Measurements from ENCODE around the gene LGR5.

The LGR5 gene

DNA sequence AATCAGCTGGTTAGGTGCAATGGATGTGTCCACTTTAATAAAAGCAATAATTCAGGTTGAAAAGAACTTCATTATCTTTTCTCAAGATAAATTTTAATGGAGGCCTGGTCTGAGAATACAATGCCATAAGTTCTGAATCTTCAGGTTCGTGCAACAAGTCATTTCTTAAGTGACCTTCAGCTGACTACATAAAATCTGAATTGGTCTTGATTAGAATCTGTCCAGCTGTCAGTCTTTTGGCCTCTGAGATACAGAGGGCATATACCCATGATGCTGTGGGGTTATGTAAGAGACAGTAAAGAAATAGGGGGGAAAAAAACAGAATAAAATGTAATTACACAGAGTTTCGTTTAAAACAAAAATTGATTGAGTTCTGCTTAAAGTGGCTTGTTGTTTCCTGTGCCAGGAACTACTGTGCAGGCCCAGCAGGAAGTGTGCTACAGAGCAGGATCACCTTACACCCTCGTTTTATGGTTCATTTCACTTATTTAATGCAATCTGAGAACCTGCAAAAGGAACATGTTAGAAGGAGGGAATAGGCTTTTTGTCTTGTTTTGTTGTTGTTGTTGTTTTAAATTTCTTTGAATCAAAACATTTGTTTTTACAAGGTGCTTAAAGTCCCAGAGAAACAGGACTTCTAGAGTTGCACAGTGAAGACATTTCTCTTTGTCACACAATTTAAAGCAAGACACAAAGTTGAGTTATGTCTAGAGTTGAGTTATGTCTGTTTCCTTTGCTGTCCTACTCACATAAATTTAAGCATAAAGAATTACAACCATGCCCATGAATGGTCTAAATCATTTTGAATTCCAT lies 64.2 kb downstream of the LGR5 start:
- POLR2A ChIA-PET (ENCODE audit: low non-redundant PET) = no interaction called here
- no peak for DNase-seq (ENCODE audit: low spot score)
- TF ChIP-seq, protein P1, sequence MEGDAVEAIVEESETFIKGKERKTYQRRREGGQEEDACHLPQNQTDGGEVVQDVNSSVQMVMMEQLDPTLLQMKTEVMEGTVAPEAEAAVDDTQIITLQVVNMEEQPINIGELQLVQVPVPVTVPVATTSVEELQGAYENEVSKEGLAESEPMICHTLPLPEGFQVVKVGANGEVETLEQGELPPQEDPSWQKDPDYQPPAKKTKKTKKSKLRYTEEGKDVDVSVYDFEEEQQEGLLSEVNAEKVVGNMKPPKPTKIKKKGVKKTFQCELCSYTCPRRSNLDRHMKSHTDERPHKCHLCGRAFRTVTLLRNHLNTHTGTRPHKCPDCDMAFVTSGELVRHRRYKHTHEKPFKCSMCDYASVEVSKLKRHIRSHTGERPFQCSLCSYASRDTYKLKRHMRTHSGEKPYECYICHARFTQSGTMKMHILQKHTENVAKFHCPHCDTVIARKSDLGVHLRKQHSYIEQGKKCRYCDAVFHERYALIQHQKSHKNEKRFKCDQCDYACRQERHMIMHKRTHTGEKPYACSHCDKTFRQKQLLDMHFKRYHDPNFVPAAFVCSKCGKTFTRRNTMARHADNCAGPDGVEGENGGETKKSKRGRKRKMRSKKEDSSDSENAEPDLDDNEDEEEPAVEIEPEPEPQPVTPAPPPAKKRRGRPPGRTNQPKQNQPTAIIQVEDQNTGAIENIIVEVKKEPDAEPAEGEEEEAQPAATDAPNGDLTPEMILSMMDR (conservative IDR thresholded peaks at IDR 0.05; ENCODE audit: low read depth) = no peak
- no peak overlapping the region for H3K27ac ChIP-seq
- CTCF ChIA-PET = no interaction called here

DNA sequence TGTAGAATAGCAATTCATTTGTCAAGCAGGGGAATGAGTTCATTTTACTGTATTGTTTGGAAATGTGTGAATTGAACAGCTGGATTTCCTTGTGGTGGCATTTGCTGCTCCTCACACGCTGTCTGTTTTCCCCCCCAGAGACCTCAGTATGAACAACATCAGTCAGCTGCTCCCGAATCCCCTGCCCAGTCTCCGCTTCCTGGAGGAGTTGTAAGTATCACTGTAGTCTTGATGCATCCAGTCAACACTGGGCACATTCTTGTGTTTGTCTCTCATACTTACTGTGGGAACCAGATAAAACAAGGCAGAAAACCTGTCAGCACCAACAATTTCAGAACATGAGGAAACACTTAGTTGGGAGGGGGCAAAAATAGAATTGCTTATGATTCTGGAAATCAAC lies 64.9 kb downstream of the LGR5 start:
- no peak for DNase-seq (ENCODE audit: low spot score)
- CTCF ChIA-PET = no interaction called here
- TF ChIP-seq, protein P1 (conservative IDR thresholded peaks at IDR 0.05; ENCODE audit: low read depth) = no peak
- H3K27ac ChIP-seq = no peak overlapping the region
- POLR2A ChIA-PET (ENCODE audit: low non-redundant PET) = no interaction called here

- POLR2A ChIA-PET (ENCODE audit: low non-redundant PET) = no interaction called here
- TF ChIP-seq, protein P1 (conservative IDR thresholded peaks at IDR 0.05; ENCODE audit: low read depth) = no peak
- CTCF ChIA-PET = no interaction called here
- no peak overlapping the region for H3K27ac ChIP-seq
- DNase-seq (ENCODE audit: low spot score) = no peak
These were observed 70.1 kb downstream of the LGR5 start for GRCh38 chr12:71509705-71510104.

DNA sequence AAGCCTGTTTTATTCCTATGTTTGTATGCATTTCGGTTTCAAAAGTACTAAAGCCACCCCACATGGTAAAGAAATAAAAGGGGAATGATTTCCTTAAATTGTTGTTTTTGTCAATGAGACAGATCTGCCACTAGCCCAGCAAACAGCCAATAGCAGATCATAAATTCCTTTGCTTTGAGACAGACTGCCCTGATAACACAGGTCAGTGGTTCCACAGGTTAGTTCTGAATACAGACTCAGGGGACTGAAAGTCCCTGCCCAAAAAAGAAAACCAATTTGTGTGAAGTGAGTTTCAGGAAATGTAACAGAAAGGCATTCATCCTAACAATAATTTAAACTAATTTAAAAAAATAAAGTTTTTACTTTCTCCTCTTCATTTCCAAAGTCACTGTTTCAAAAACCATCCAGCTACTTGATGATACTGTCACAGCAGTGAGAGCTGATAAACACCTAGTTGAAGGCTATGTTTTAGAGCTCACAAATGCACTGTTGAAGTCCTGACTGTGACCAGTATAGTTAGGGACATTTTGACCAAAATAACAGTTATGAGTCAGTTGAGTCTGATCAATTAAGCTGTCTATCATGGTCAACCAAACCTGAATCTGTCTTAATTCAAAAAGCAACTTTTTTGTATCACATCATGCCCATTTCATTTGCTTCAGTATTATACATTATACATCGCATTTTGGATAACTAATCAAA lies 77.7 kb downstream of the LGR5 start:
- CTCF ChIA-PET = interaction anchor here (0.7 kb wide), 1 partner anchor 324 kb away, joined by 3 read pairs; no protein-coding TSS in a partner anchor
- TF ChIP-seq, protein P1 (conservative IDR thresholded peaks at IDR 0.05; ENCODE audit: low read depth) = no peak
- no peak overlapping the region for H3K27ac ChIP-seq
- no peak for DNase-seq (ENCODE audit: low spot score)
- POLR2A ChIA-PET (ENCODE audit: low non-redundant PET) = no interaction called here

- TF ChIP-seq, protein P1 (conservative IDR thresholded peaks at IDR 0.05; ENCODE audit: low read depth) = no peak
- no peak overlapping the region for H3K27ac ChIP-seq
- DNase-seq (ENCODE audit: low spot score) = no peak
- ChIA-PET CTCF (interaction anchor here (1.3 kb wide), 1 partner anchor 11 kb away, joined by 3 read pairs; no protein-coding TSS in a partner anchor), POLR2A (ENCODE audit: low non-redundant PET) (no interaction called here)
These were observed 81.5 kb downstream of the LGR5 start for GRCh38 chr12:71521125-71521524.

GRCh38 chr12:71524626-71525025 lies 85.0 kb downstream of the LGR5 start:
- POLR2A ChIA-PET (ENCODE audit: low non-redundant PET) = no interaction called here
- TF ChIP-seq, protein P1 (conservative IDR thresholded peaks at IDR 0.05; ENCODE audit: low read depth) = no peak
- CTCF ChIA-PET = no interaction called here
- no peak for DNase-seq (ENCODE audit: low spot score)
- no peak overlapping the region for H3K27ac ChIP-seq
